ENCODE measurements around the gene SEMA5A. TPM values are rescaled to one million over a fixed set of nuclear protein-coding genes. Genes with fewer than 3 reads are reported as not detected.

Gene SEMA5A
- polyA plus RNA-seq, 1 donor (not counting 4 experiments of a cell fraction or from before 2014, with no cell fraction given), result 0.16 TPM

DNA sequence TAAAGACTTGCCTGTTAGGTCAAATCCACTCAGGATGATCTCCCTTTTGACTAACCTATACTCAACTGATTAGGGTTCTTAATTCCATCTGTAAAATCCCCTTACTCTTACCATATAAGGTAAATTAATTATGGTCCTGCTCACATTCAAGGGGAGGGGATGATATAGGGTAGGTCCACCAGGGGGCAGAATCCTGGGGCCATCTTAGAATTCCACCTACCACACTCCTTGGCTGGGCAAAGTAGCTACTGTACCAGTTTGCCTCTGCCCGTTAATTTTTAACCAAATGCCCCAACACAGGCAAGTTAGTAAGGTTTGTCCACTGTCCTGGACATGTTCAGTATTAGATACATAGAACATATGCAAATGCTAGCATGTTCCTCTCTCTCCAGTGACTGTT lies 262.4 kb downstream of the SEMA5A start:
- H3K36me3 ChIP-seq (ENCODE audit: control insufficient read depth in 2 of 2, extremely low read depth in 1 of 2, insufficient read depth in 2 of 2, low read length in 2 of 2), result no peaks in the 10 kb centered on the region
- dilution Hi-C loops (cut with MboI; ENCODE audit: extremely low pct_ligation_motif_present, low sequenced_read_pairs), result no loop called here

GRCh38 chr5:9283021-9283420 lies 262.9 kb downstream of the SEMA5A start:
- Histone ChIP-seq H3K79me2 (ENCODE audit: control insufficient read depth, insufficient read depth, low read length) (no peaks in the 10 kb centered on the region), H2AFZ (ENCODE audit: control insufficient read depth, low read length) (no peak overlapping the region), H3K9me3 (ENCODE audit: control insufficient read depth, low read depth, low read length) (peaks cover 2% of the 10 kb centered on the region), H3K9me1 (ENCODE audit: control insufficient read depth, extremely low read depth, insufficient read depth, low read length) (no peaks in the 10 kb centered on the region), H3K4me3 (ENCODE audit: control insufficient read depth in 2 of 3, extremely low read depth in 1 of 3, insufficient read depth in 2 of 3, low read depth in 1 of 3, low read length in 3 of 3) (no peak overlapping the region), H3K4me1 (ENCODE audit: control insufficient read depth, extremely low read depth, insufficient read depth, low read length) (peaks cover 5% of the 10 kb centered on the region), H3K27ac (ENCODE audit: control insufficient read depth, insufficient read depth, low read length) (no peak overlapping the region), H3K9ac (ENCODE audit: control insufficient read depth, extremely low read depth, insufficient read depth, low read length) (no peak overlapping the region), H3K36me3 (ENCODE audit: control insufficient read depth in 2 of 2, extremely low read depth in 1 of 2, insufficient read depth in 2 of 2, low read length in 2 of 2) (no peaks in the 10 kb centered on the region), H3K27me3 (ENCODE audit: control insufficient read depth, extremely low read depth, insufficient read depth, low read length) (no peaks in the 10 kb centered on the region), H4K20me1 (ENCODE audit: control insufficient read depth, extremely low read depth, insufficient read depth, low read length) (no peaks in the 10 kb centered on the region), H3K4me2 (ENCODE audit: control insufficient read depth, extremely low read depth, insufficient read depth, low read depth, low read length) (peak overlapping the region; percentile 27)
- dilution Hi-C loops (cut with MboI; ENCODE audit: extremely low pct_ligation_motif_present, low sequenced_read_pairs), result no loop called here
- DNase-seq (ENCODE audit: low read depth, low spot score), result no peak
- FAIRE-seq, result no peak
- TF ChIP-seq, protein P1, sequence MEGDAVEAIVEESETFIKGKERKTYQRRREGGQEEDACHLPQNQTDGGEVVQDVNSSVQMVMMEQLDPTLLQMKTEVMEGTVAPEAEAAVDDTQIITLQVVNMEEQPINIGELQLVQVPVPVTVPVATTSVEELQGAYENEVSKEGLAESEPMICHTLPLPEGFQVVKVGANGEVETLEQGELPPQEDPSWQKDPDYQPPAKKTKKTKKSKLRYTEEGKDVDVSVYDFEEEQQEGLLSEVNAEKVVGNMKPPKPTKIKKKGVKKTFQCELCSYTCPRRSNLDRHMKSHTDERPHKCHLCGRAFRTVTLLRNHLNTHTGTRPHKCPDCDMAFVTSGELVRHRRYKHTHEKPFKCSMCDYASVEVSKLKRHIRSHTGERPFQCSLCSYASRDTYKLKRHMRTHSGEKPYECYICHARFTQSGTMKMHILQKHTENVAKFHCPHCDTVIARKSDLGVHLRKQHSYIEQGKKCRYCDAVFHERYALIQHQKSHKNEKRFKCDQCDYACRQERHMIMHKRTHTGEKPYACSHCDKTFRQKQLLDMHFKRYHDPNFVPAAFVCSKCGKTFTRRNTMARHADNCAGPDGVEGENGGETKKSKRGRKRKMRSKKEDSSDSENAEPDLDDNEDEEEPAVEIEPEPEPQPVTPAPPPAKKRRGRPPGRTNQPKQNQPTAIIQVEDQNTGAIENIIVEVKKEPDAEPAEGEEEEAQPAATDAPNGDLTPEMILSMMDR (optimal IDR thresholded peaks at IDR 0.05 in 1 of 3, IDR thresholded peaks at IDR 0.05 in 1 of 3, conservative IDR thresholded peaks at IDR 0.05 in 1 of 3; ENCODE audit: extremely low read depth in 1 of 3, insufficient read depth in 2 of 3, low read length in 3 of 3), result no peak
- no peak for TF ChIP-seq EZH2 (IDR thresholded peaks at IDR 0.05; ENCODE audit: low read length)

More for the DNA sequence above, 262.4 kb downstream of the SEMA5A start:
- no peak overlapping the region for H3K4me3 ChIP-seq (ENCODE audit: control insufficient read depth in 2 of 3, extremely low read depth in 1 of 3, insufficient read depth in 2 of 3, low read depth in 1 of 3, low read length in 3 of 3)
- no peaks in the 10 kb centered on the region for H4K20me1 ChIP-seq (ENCODE audit: control insufficient read depth, extremely low read depth, insufficient read depth, low read length)
- H3K9me3 ChIP-seq (ENCODE audit: control insufficient read depth, low read depth, low read length), result peaks cover 2% of the 10 kb centered on the region
- DNase-seq (ENCODE audit: low read depth, low spot score), result no peak
- no peaks in the 10 kb centered on the region for H3K9me1 ChIP-seq (ENCODE audit: control insufficient read depth, extremely low read depth, insufficient read depth, low read length)
- H3K27me3 ChIP-seq (ENCODE audit: control insufficient read depth, extremely low read depth, insufficient read depth, low read length), result no peaks in the 10 kb centered on the region
- no peak overlapping the region for H3K27ac ChIP-seq (ENCODE audit: control insufficient read depth, insufficient read depth, low read length)
- no peak for FAIRE-seq
- H2AFZ ChIP-seq (ENCODE audit: control insufficient read depth, low read length), result no peak overlapping the region
- TF ChIP-seq EZH2 (IDR thresholded peaks at IDR 0.05; ENCODE audit: low read length), result no peak
- TF ChIP-seq, protein P1 (optimal IDR thresholded peaks at IDR 0.05 in 1 of 3, IDR thresholded peaks at IDR 0.05 in 1 of 3, conservative IDR thresholded peaks at IDR 0.05 in 1 of 3; ENCODE audit: extremely low read depth in 1 of 3, insufficient read depth in 2 of 3, low read length in 3 of 3), result peak in 2 of 3 experiments; percentile 11 to 12
- peaks cover 5% of the 10 kb centered on the region for H3K4me1 ChIP-seq (ENCODE audit: control insufficient read depth, extremely low read depth, insufficient read depth, low read length)
- H3K4me2 ChIP-seq (ENCODE audit: control insufficient read depth, extremely low read depth, insufficient read depth, low read depth, low read length), result no peak overlapping the region
- no peak overlapping the region for H3K9ac ChIP-seq (ENCODE audit: control insufficient read depth, extremely low read depth, insufficient read depth, low read length)
- no peaks in the 10 kb centered on the region for H3K79me2 ChIP-seq (ENCODE audit: control insufficient read depth, insufficient read depth, low read length)

All from keratinocyte (primary cell).